PC-9 (cell line): ENCODE results near the gene GOLGB1.

Source experiments
- CTCF ChIP-seq: fragments of 200-600 bp; sonication (generic); conservative IDR thresholded peaks from 2 replicates; pipeline ENCODE4 v1.6.1; 2017; ENCODE audit warnings: mixed run types, antibody characterized with exemption, mild to moderate bottlenecking, moderate library complexity
- EZH2 ChIP-seq: fragments of 200-600 bp; sonication (generic); IDR thresholded peaks from 2 replicates; pipeline ENCODE4 v1.8.0; 2017; ENCODE audit warnings: antibody characterized with exemption, low read depth

- TF ChIP-seq CTCF (no peak), EZH2 (no peak)
Observed at GRCh38 chr3:121626495-121626894, 123.0 kb downstream of the GOLGB1 start.
